DOHH2 (cell line): ENCODE results near the gene RNF8.

ENCODE experiments used
- H3F3A ChIP-seq: fragments of 200-600 bp; sonication (generic), shearing (Covaris generic); 2 replicates; pipeline ENCODE4 v1.6.0; 2016; ENCODE audit warnings: antibody characterized with exemption, mild to moderate bottlenecking; ENCODE audit not compliant: control insufficient read depth, insufficient read depth
- H3K27ac ChIP-seq: fragments of 200-600 bp; sonication (generic); 2 replicates; pipeline ENCODE4 v1.5.1; 2014; ENCODE audit warnings: low read depth, mild to moderate bottlenecking, low read length, moderate library complexity
- H3K27me3 ChIP-seq: fragments of 200-600 bp; sonication (generic); 2 replicates; pipeline ENCODE4 v1.6.1; 2014; ENCODE audit warnings: mild to moderate bottlenecking, low read length, mixed read lengths; ENCODE audit not compliant: control insufficient read depth
- H3K36me3 ChIP-seq: fragments of 200-600 bp; sonication (generic); 2 replicates; pipeline ENCODE4 v1.6.1; 2014; ENCODE audit warnings: mild to moderate bottlenecking, low read length, moderate library complexity, mixed read lengths; ENCODE audit not compliant: control insufficient read depth
- H3K4me1 ChIP-seq: fragments of 200-600 bp; sonication (generic); 2 replicates; pipeline ENCODE4 v1.6.1; 2014; ENCODE audit warnings: mild to moderate bottlenecking, low read length, mixed read lengths; ENCODE audit not compliant: control insufficient read depth
- H3K4me2 ChIP-seq: fragments of 200-600 bp; sonication (generic); 2 replicates; pipeline ENCODE4 v1.6.0; 2014; ENCODE audit warnings: mild to moderate bottlenecking, low read length, moderate library complexity
- H3K4me3 ChIP-seq: fragments of 200-600 bp; sonication (generic); 2 replicates; pipeline ENCODE4 v1.5.1; 2014; ENCODE audit warnings: mild to moderate bottlenecking, low read length, mixed read lengths
- H3K79me2 ChIP-seq: fragments of 200-600 bp; sonication (generic); 2 replicates; pipeline ENCODE4 v1.6.1; 2014; ENCODE audit warnings: mild to moderate bottlenecking, low read length, mixed read lengths; ENCODE audit not compliant: control insufficient read depth
- H3K9me2 ChIP-seq: fragments of 200-600 bp; sonication (generic); replicated peaks from 2 replicates; pipeline ENCODE4 v1.6.1; 2014; ENCODE audit warnings: mild to moderate bottlenecking, low read length, mixed read lengths; ENCODE audit not compliant: control insufficient read depth
- H3K9me3 ChIP-seq: fragments of 200-600 bp; sonication (generic); 2 replicates; pipeline ENCODE4 v1.6.1; 2014; ENCODE audit warnings: antibody characterized with exemption, low read length, mixed read lengths; ENCODE audit not compliant: control insufficient read depth, insufficient read depth
- H4K20me1 ChIP-seq: fragments of 200-600 bp; sonication (generic); 2 replicates; pipeline ENCODE4 v1.6.0; 2014; ENCODE audit warnings: low read depth, mild to moderate bottlenecking, antibody characterized with exemption, low read length, moderate library complexity; ENCODE audit not compliant: control insufficient read depth, insufficient read depth
- CTCF ChIP-seq: fragments of 200-600 bp; sonication (generic); IDR thresholded peaks from one replicate; pipeline ENCODE4 v1.5.1; 2014; ENCODE audit warnings: antibody characterized with exemption, mild to moderate bottlenecking, low read depth, low read length; ENCODE audit not compliant: poor library complexity, severe bottlenecking
- EZH2phosphoT487 ChIP-seq: fragments of 200-600 bp; sonication (generic); IDR thresholded peaks from 2 replicates; pipeline ENCODE4 v1.6.1; 2017; ENCODE audit warnings: borderline replicate concordance, mild to moderate bottlenecking, antibody characterized with exemption, low read length, moderate library complexity, mixed read lengths

Gene RNF8

GRCh38 chr6:37316071-37316470 lies 37.7 kb upstream of the RNF8 start:
- Histone ChIP-seq H3K4me1 (no peaks in the 10 kb centered on the region), H3K4me3 (no peak overlapping the region), H3K9me3 (no peaks in the 10 kb centered on the region), H3K27ac (no peak overlapping the region), H3K27me3 (no peaks in the 10 kb centered on the region), H4K20me1 (no peaks in the 10 kb centered on the region), H3K4me2 (no peak overlapping the region), H3K79me2 (no peaks in the 10 kb centered on the region), H3K36me3 (peaks cover 14% of the 10 kb centered on the region; the same call in 1 of the 2 replicates), H3F3A (no peaks in the 10 kb centered on the region), H3K9me2 (no peaks in the 10 kb centered on the region)
- no peak for TF ChIP-seq EZH2phosphoT487
- TF ChIP-seq CTCF, result no peak

- H3K36me3 ChIP-seq, result peaks cover 14% of the 10 kb centered on the region; the same call in 1 of the 2 replicates
- no peak overlapping the region for H3K27ac ChIP-seq
These were observed 36.3 kb upstream of the RNF8 start for GRCh38 chr6:37317312-37318038.

GRCh38 chr6:37319156-37319555 lies 34.6 kb upstream of the RNF8 start:
- no peaks in the 10 kb centered on the region for H3K79me2 ChIP-seq
- TF ChIP-seq EZH2phosphoT487 (no peak), CTCF (no peak)
- no peaks in the 10 kb centered on the region for H4K20me1 ChIP-seq
- H3K4me1 ChIP-seq, result no peaks in the 10 kb centered on the region
- H3F3A ChIP-seq, result no peaks in the 10 kb centered on the region
- H3K9me3 ChIP-seq, result no peaks in the 10 kb centered on the region
- H3K9me2 ChIP-seq, result no peaks in the 10 kb centered on the region
- H3K27me3 ChIP-seq, result no peaks in the 10 kb centered on the region
- H3K4me2 ChIP-seq, result no peak overlapping the region
- peaks cover 14% of the 10 kb centered on the region; the same call in 1 of the 2 replicates for H3K36me3 ChIP-seq
- H3K27ac ChIP-seq, result no peak overlapping the region
- no peak overlapping the region for H3K4me3 ChIP-seq

More at GRCh38 chr6:37317312-37318038, 36.3 kb upstream of the RNF8 start:
- no peak for TF ChIP-seq EZH2phosphoT487
- TF ChIP-seq CTCF, result no peak
- no peaks in the 10 kb centered on the region for H3K27me3 ChIP-seq
- no peaks in the 10 kb centered on the region for H3K79me2 ChIP-seq
- H3K4me3 ChIP-seq, result no peak overlapping the region
- no peaks in the 10 kb centered on the region for H3K9me3 ChIP-seq
- no peaks in the 10 kb centered on the region for H4K20me1 ChIP-seq
- H3K9me2 ChIP-seq, result no peaks in the 10 kb centered on the region
- H3K4me2 ChIP-seq, result no peak overlapping the region
- H3K4me1 ChIP-seq, result no peaks in the 10 kb centered on the region
- H3F3A ChIP-seq, result no peaks in the 10 kb centered on the region
